Measurements from ENCODE around the gene KCNIP4.

DNA sequence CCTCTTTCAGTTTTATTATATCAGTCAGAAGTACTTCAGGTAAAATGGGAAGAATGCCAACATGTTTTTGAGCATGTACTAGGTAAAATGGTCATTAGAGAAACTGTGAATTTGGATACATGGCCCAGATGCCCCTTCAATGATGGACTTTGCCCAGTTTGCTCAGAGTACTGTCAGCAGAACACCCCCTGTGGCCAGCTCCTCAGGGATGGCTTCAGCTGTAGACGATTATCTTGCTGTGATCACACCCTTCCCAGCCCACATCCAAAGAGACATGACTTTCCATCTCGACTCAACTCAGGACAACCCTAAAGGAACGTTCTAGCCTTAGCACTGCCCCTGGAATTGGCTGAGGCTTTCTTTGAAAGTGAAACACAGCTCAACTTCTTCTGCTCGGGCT is 809.2 kb downstream of the KCNIP4 start:
- TF ChIP-seq, protein P1, sequence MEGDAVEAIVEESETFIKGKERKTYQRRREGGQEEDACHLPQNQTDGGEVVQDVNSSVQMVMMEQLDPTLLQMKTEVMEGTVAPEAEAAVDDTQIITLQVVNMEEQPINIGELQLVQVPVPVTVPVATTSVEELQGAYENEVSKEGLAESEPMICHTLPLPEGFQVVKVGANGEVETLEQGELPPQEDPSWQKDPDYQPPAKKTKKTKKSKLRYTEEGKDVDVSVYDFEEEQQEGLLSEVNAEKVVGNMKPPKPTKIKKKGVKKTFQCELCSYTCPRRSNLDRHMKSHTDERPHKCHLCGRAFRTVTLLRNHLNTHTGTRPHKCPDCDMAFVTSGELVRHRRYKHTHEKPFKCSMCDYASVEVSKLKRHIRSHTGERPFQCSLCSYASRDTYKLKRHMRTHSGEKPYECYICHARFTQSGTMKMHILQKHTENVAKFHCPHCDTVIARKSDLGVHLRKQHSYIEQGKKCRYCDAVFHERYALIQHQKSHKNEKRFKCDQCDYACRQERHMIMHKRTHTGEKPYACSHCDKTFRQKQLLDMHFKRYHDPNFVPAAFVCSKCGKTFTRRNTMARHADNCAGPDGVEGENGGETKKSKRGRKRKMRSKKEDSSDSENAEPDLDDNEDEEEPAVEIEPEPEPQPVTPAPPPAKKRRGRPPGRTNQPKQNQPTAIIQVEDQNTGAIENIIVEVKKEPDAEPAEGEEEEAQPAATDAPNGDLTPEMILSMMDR (conservative IDR thresholded peaks at IDR 0.05; ENCODE audit: low read depth in 2 of 2) = no peak
- TF ChIP-seq ZNF331 (CRISPR knock-in tag; IDR thresholded peaks at IDR 0.05; ENCODE audit: low read depth) = no peak
- TF ChIP-seq POLR2AphosphoS5 (IDR thresholded peaks at IDR 0.05; ENCODE audit: low read depth) = no peak
